GM15510 (cell line): ENCODE results near the gene PAX6.

Experiments
- POLR2A ChIP-seq: IDR thresholded peaks from 3 replicates; pipeline ENCODE4 v1.6.1; 2011; ENCODE audit warnings: borderline replicate concordance; ENCODE audit not compliant: insufficient read length; ENCODE audit errors: extremely low read depth

PAX6 gene

DNA sequence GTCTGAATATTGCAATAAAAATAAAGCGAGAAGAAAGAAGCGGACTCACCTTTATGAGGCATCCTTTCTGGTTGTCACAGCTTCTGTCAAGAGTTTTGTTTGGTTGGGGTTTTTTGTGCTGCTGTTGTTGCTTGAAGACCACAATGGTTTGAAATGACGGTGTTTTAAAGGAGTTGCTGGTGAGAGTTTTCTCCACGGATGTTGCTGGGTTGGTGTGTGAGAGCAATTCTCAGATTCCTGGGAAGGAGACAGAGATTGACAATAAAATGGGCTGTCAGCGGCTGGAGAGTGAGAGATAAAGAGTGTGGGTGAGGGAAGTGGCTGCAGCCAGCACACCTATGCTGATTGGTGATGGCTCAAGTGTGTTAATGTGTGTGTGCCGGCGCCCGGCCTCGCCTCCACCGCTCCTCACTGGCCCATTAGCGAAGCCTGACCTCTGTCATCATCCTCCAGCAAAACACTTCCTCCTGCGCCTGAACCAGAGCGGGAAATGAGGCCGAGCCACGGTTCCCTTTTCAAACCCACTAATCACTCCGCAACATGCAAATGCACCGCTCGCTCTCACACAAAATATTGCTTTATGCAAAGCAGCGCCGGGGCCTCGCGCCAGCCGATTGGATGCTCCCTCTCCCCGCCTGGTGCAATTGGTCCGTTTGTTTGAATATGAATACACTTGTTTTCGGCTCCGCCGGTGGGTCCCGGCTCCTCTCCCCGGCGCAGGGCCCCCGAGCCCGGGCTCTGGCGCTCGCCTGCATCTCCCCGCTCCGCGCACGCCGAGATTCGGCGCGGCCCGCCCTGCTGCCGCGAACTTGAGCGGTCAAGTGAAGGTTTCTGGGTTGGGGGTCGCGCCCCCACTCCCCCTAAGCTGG lies at the start of gene PAX6:
TSS of gene PAX6 (minus strand) at position 544 of the 869 bp plus-strand sequence. CDS start 4,911 bp downstream, outside the sequence.
- no peak for TF ChIP-seq POLR2A

GRCh38 chr11:31860391-31860790 lies 49.3 kb upstream of the PAX6 start:
- TF ChIP-seq POLR2A, result no peak

GRCh38 chr11:31856248-31856647 lies 45.1 kb upstream of the PAX6 start:
- no peak for TF ChIP-seq POLR2A

DNA sequence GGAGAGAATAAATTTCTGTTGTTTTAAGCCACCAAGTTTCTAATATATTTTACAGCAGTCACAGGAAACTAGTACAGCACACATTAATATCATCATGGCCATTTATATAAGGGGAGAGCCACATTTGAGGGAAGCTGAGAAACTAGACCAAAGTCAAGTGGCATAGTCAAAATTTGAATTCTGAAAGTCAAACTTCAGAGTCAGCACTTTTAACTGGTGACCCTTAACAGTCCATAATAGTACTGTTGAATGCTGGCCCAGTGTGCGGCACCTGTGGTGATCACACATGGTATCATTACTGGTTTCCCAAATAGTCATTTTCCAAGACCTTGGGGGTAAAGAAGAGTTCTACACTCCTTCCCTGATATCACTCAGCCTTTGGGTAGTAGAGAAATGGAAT lies 44.3 kb upstream of the PAX6 start:
- no peak for TF ChIP-seq POLR2A

DNA sequence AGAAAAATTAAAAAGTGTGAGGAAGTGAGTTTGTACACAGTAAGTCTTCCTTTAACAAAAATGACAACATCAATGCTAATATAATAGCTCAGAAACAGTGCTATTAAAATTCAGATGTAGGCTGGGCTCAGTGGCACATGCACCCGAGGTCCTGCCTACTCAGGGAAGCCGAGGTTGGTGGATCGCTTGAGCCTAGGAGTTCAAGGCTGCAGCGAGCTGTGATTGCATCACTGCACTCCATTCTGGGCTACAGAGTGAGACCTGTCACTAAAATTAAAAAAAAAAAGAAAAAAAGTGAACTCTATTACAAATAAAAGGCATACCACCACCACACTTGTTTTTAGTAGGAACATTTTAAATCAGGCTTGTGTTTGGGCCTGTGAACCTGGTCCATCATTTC lies 39.2 kb upstream of the PAX6 start:
- TF ChIP-seq POLR2A, result no peak

GRCh38 chr11:31847761-31848160 lies 36.6 kb upstream of the PAX6 start:
- TF ChIP-seq POLR2A, result no peak

DNA sequence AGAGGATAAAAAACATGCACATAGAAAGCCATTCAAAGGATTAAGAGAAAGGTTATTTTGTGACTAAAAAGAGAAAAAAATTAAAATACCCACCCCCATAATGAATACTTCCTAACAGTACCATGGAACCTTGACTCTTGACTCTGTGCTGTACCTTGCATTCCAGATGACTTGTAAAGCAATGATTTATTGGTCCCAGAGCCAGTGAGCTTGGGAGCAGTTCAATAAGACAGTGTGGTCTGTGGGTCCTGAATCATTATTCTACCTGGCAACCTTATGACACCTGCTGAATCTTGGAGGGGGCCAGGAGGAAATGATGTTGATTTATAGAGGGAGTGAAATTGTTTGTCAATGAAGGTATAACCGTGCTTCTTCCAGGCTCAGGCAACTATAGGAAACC lies 34.2 kb upstream of the PAX6 start:
- no peak for TF ChIP-seq POLR2A

DNA sequence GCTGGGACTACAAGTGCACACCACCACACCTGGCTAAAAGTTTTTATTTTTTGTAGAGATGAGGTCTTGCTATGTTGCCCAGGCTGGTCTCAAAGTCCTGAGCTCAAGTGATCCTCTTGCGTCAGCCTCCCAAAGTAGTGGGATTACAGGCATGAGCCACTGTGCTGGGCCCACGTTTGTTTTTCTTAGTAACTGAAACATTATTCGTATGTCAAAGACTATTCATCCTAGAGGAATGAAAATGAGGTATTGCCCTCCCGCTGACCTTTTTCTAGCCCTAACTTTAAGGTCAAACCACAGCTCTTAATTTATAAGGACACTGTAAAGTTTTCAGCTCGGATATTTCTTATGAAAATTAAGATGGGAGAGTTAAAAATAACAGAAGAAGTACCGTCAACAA lies 33.2 kb upstream of the PAX6 start:
- TF ChIP-seq POLR2A, result no peak

- no peak for TF ChIP-seq POLR2A
Observed at GRCh38 chr11:31841435-31841834, 30.3 kb upstream of the PAX6 start.

GRCh38 chr11:31834237-31834636 lies 23.1 kb upstream of the PAX6 start:
- TF ChIP-seq POLR2A, result no peak

GRCh38 chr11:31830406-31830805 lies 19.3 kb upstream of the PAX6 start:
- no peak for TF ChIP-seq POLR2A

DNA sequence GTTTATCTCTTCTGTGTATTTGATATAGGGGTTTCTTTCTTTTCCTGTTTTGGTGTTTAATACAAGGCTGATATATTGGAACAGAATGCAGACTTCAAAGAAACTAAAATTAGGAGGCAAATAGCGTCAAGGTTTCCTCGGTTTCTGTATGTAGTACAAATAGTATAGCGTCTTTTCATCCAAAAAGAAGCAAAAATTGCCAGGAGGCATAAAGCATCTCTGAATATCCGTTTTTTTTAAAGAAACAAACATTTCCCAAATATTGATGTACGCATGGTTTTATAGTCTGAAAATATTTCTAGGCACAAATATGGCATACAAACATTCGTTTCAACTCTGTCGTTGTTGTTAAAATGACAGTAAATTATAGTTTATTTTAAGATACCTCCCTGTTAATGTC lies 17.1 kb upstream of the PAX6 start:
- no peak for TF ChIP-seq POLR2A

- TF ChIP-seq POLR2A, result no peak
Observed at GRCh38 chr11:31827455-31828206, 16.5 kb upstream of the PAX6 start.

- TF ChIP-seq POLR2A, result no peak
Observed at GRCh38 chr11:31826536-31827438, 15.7 kb upstream of the PAX6 start.
